HEK293T (cell line): ENCODE measurements around the gene LRPPRC.

Experiments used
- CTCF ChIA-PET: fragments of 350-600 bp; formaldehyde crosslinking; extraction: SDS; loops from one replicate; lab custom pipeline; 2021; ENCODE audit warnings: antibody characterized with exemption, inconsistent platforms; lab: Yijun Ruan, JAX
- POLR2A ChIA-PET: fragments of 350-600 bp; formaldehyde crosslinking; extraction: SDS; loops from one replicate; lab custom pipeline; 2020; ENCODE audit warnings: antibody characterized with exemption, inconsistent platforms; lab: Yijun Ruan, JAX
- DNase-seq: peaks from one replicate; pipeline ENCODE4 v3.0.0; 2012; ENCODE audit warnings: mixed read lengths; ENCODE audit errors: extremely low spot score
- ARNT ChIP-seq: fragments of 450-650 bp; IDR thresholded peaks from 2 replicates; pipeline ENCODE4 v1.6.1; 2017; ENCODE audit warnings: mild to moderate bottlenecking
- CTBP1 ChIP-seq: fragments of 450-650 bp; IDR thresholded peaks from 2 replicates; pipeline ENCODE4 v1.6.1; 2016; ENCODE audit warnings: borderline replicate concordance
- TARDBP ChIP-seq: fragments of 450-650 bp; IDR thresholded peaks from 2 replicates; pipeline ENCODE4 v1.6.1; 2016

Gene LRPPRC

DNA sequence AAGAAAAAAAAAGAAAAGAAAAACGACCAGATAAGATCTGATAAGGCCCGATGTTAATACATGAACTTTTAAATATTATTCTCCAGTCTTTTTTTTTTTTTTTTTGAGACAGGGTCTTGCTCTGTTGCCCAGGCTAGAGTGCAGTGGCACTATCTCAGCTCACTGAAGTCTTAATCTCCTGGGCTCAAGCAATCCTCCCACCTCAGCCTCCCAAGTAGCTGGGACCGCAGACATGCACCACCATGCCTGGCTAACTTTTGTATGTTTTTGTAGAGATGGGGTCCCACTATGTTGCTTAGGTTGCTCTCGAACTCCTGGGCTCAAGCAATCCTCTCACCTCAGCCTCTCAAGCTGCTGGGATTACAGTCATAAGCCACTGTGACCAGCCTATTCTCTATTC lies 158.8 kb downstream of the LRPPRC start:
- no peak for DNase-seq
- TF ChIP-seq TARDBP (no peak), ARNT (no peak), CTBP1 (no peak)
- CTCF ChIA-PET = no interaction called here
- POLR2A ChIA-PET = no interaction called here
